Epidermal melanocyte (primary cell): ENCODE results near the gene SLC37A2.
"Not testable (repeated sequence)": the region's sequence is repeated elsewhere in the genome, so short reads cannot be mapped to it uniquely, and the experiment has no call there.

Experiments
- DNase-seq: peaks from one replicate; pipeline ENCODE4 v3.0.0; 2011; ENCODE audit warnings: low spot score; ENCODE audit not compliant: insufficient read length

SLC37A2 gene

GRCh38 chr11:125062931-125063428 lies at the start of gene SLC37A2:
SLC37A2 (plus strand) TSS chr11:125063305; CDS start chr11:125063368, 63 bp downstream.
- peak; percentile 63 for DNase-seq

- no peak for DNase-seq
Observed at GRCh38 chr11:125016413-125016812, 46.7 kb upstream of the SLC37A2 start.

- DNase-seq = no peak
Observed at GRCh38 chr11:125020342-125020741, 42.8 kb upstream of the SLC37A2 start.

GRCh38 chr11:125022551-125022950 lies 40.6 kb upstream of the SLC37A2 start:
- DNase-seq = no peak

- DNase-seq = no peak
Observed at GRCh38 chr11:125025968-125026367, 37.1 kb upstream of the SLC37A2 start.

GRCh38 chr11:125029431-125029830 lies 33.7 kb upstream of the SLC37A2 start:
- not testable (repeated sequence) for DNase-seq

- DNase-seq = no peak
Observed at GRCh38 chr11:125036933-125037332, 26.2 kb upstream of the SLC37A2 start.

- no peak for DNase-seq
Observed at GRCh38 chr11:125049164-125049792, 13.8 kb upstream of the SLC37A2 start.

GRCh38 chr11:125052047-125052446 lies 11.1 kb upstream of the SLC37A2 start:
- DNase-seq = no peak

- no peak for DNase-seq
Observed at GRCh38 chr11:125053167-125053566, 9.9 kb upstream of the SLC37A2 start.

- no peak for DNase-seq
Observed at GRCh38 chr11:125055107-125055715, 7.9 kb upstream of the SLC37A2 start.

- not testable (repeated sequence) for DNase-seq
Observed at GRCh38 chr11:125056111-125056510, 7.0 kb upstream of the SLC37A2 start.

- DNase-seq = no peak
Observed at GRCh38 chr11:125056931-125057692, 6.0 kb upstream of the SLC37A2 start.

GRCh38 chr11:125057693-125058016 lies 5.5 kb upstream of the SLC37A2 start:
- no peak for DNase-seq

- no peak for DNase-seq
Observed at GRCh38 chr11:125061281-125061680, 1.8 kb upstream of the SLC37A2 start.

- no peak for DNase-seq
Observed at GRCh38 chr11:125062218-125062930, 731 bp upstream of the SLC37A2 start.

GRCh38 chr11:125063429-125064043 lies 431 bp downstream of the SLC37A2 start:
- DNase-seq = no peak

- no peak for DNase-seq
Observed at GRCh38 chr11:125064070-125064469, 965 bp downstream of the SLC37A2 start.

GRCh38 chr11:125068368-125068767 lies 5.3 kb downstream of the SLC37A2 start:
- DNase-seq = no peak

GRCh38 chr11:125069008-125069407 lies 5.9 kb downstream of the SLC37A2 start:
- no peak for DNase-seq

- DNase-seq = no peak
Observed at GRCh38 chr11:125069796-125070195, 6.7 kb downstream of the SLC37A2 start.
